Bronchial epithelial cell (primary cell): ENCODE results near the gene SRL. TPM values are rescaled to one million over a fixed set of nuclear protein-coding genes. Genes with fewer than 3 reads are reported as not detected.

ENCODE experiments used
- DNase-seq: peaks from one replicate; pipeline ENCODE4 v3.0.0-alpha.2; 2010; ENCODE audit warnings: low read depth
- FAIRE-seq: peaks from 2 replicates; lab custom pipeline; 2011; peaks lifted over from hg19 to GRCh38; lab: Jason Lieb, UNC
- H3K27me3 ChIP-seq: 2 replicates; pipeline ENCODE4 v1.5.1; 2011; ENCODE audit warnings: low read length; ENCODE audit not compliant: control insufficient read depth, insufficient read depth
- H3K36me3 ChIP-seq: 2 replicates; pipeline ENCODE4 v1.5.1; 2011; ENCODE audit warnings: low read length; ENCODE audit not compliant: control insufficient read depth, insufficient read depth
- H3K4me3 ChIP-seq: 2 replicates; pipeline ENCODE4 v1.5.1; 2011; ENCODE audit warnings: mild to moderate bottlenecking, low read depth, low read length, control low read depth
- total RNA-seq: library from RNA; depleted of rRNA; stranded (reverse); fragments of >200 nt; gene quantifications from 2 replicates; pipeline ENCODE4 v1.2.1, GENCODE V29; 2014
- TF ChIP-seq, protein P1 (sequence below): IDR thresholded peaks from 2 replicates; pipeline ENCODE4 v1.5.1; 2011; ENCODE audit warnings: mild to moderate bottlenecking, moderate library complexity, low read length, control low read depth, inconsistent platforms; ENCODE audit not compliant: insufficient read depth, severe bottlenecking

SRL gene
- total RNA-seq, 1 donor from 2014 or later: not detected

DNA sequence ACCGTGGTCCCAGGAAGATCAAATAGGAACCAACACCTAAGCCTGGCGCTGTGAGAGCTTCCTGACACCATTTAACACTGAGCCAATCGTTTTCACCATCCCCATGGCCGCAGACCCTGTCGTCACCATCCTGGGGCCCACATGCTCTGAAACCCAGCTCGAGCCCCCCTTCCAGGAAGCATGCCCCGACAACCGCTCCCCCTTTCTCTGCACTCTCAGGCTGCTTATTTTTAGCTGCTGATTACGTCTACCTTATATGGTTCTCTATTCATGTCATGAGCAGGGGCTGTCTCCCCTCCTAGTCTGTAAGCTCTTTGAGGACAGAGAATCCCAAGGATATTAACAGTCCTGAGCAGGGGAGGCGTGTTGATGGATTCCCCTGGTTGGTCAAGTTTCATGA is 10.5 kb downstream of the SRL start:
- FAIRE-seq (no peak), DNase-seq (no peak)
- Histone ChIP-seq H3K4me3 (no peak overlapping the region), H3K27me3 (peaks cover 2% of the 10 kb centered on the region), H3K36me3 (no peaks in the 10 kb centered on the region)
- TF ChIP-seq, protein P1, sequence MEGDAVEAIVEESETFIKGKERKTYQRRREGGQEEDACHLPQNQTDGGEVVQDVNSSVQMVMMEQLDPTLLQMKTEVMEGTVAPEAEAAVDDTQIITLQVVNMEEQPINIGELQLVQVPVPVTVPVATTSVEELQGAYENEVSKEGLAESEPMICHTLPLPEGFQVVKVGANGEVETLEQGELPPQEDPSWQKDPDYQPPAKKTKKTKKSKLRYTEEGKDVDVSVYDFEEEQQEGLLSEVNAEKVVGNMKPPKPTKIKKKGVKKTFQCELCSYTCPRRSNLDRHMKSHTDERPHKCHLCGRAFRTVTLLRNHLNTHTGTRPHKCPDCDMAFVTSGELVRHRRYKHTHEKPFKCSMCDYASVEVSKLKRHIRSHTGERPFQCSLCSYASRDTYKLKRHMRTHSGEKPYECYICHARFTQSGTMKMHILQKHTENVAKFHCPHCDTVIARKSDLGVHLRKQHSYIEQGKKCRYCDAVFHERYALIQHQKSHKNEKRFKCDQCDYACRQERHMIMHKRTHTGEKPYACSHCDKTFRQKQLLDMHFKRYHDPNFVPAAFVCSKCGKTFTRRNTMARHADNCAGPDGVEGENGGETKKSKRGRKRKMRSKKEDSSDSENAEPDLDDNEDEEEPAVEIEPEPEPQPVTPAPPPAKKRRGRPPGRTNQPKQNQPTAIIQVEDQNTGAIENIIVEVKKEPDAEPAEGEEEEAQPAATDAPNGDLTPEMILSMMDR: no peak

DNA sequence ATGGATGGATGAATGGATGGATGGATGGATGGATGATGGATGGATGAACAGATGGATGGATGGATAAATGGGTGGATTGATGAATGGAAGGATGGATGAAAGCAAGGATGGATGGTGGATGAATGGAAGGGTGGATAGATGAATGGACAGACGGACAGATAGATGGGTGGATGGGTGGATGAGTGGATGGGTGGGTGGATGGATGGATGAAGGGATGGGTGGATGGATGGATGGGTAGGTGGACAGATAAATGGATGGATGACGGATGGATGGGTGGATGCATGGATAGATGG is 14.9 kb downstream of the SRL start:
- H3K36me3 ChIP-seq: no peaks in the 10 kb centered on the region
- TF ChIP-seq, protein P1: no peak
- no peak overlapping the region for H3K4me3 ChIP-seq
- H3K27me3 ChIP-seq: no peaks in the 10 kb centered on the region
- DNase-seq (no peak), FAIRE-seq (no peak)

DNA sequence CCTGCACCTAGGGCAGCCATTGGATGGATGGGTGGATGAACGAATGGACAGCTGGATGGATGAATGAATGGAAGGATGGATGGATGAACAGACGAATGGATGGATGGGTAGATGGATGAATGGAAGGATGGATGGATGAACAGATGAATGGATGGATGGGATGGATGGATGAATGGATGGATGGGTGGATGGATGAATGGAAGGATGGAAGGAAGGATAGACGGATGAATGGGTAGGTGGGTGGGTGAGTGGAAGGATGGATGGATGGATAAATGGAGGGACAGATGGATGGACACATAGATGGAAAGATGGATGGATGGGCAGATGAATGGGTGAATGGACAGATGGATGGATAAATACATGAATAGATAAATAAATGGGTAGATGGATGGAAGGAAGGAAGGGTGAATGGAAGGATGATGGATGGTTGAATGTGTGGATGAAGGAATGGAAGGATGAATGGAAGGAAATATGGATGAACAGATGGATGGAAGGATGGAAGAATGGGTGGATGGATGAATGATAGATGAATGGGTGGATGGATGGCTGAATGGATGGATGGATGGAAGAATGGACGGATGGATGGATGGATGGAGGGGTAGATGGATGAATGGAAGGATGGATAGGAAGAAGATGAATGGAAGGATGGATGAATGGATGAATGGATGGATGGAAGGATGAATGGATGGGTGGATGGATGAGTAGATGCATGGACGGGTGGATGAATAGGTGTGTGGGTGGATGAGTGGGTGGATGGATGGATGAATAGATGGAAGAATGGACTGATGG is 15.4 kb downstream of the SRL start:
- no peak for FAIRE-seq
- no peaks in the 10 kb centered on the region for H3K27me3 ChIP-seq
- TF ChIP-seq, protein P1: no peak
- no peaks in the 10 kb centered on the region for H3K36me3 ChIP-seq
- no peak for DNase-seq
- no peak overlapping the region for H3K4me3 ChIP-seq

DNA sequence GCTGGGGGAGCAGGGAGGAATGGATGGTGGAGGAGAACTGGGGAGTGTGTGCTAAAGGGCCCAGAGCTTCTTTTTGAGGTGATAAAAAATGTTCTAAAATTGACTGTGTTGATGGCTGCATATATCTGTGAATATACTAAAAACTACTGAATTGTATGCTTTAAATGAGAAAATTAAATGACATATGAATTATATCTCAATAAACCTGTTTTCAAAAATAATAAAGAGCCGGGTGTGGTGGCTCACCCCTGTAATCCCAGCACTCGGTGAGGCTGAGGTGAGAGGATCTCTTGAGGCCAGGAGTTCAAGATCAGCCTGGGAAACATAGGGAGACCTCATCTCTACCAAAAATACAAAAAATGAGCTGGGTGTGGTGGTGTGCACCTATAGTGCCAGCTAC is 16.8 kb downstream of the SRL start:
- H3K27me3 ChIP-seq: no peaks in the 10 kb centered on the region
- H3K4me3 ChIP-seq: no peak overlapping the region
- H3K36me3 ChIP-seq: no peaks in the 10 kb centered on the region
- TF ChIP-seq, protein P1: no peak
- no peak for FAIRE-seq
- DNase-seq: no peak

DNA sequence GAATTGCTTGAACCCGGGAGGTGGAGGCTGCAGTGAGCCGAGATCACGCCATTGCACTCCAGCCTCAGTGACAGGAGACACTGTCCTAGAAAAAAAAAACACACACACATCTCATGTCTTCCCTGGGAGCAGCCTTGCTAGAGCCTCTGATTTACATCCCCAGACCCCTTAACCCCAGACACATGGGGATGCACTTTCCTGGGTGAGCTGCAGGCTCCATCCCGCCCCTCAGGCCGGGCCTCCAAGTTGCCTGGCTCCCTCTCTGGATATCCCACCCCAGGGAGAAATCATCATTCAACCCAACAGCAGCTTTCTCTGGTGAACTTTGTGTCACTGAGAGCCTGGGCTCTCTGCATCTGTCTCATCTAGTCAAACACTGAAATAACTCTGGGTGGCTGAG is 21.5 kb downstream of the SRL start:
- Histone ChIP-seq H3K36me3 (no peaks in the 10 kb centered on the region), H3K27me3 (no peaks in the 10 kb centered on the region), H3K4me3 (no peak overlapping the region)
- no peak for FAIRE-seq
- no peak for DNase-seq
- TF ChIP-seq, protein P1: no peak

DNA sequence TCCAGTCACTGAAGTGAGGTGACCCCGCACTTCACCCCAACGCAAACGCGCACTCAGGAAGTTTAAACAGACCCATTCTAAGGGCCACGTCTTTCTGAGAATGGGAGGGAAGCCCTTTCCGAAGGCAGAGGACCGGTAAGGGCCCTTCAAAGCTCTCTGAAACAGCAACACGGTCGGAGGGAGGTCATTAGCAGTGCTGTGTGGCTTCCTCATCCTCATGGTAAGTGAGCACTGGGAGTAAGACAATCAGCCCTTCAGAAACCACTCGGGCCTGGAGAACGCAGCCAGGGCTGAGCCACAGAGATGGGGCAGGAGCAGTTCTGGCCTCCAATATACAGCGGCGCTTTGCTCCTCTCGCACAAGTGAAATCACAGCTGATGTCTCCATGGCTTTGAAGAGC is 23.7 kb downstream of the SRL start:
- no peak for DNase-seq
- TF ChIP-seq, protein P1: no peak
- H3K4me3 ChIP-seq: no peak overlapping the region
- H3K27me3 ChIP-seq: no peaks in the 10 kb centered on the region
- no peak for FAIRE-seq
- no peaks in the 10 kb centered on the region for H3K36me3 ChIP-seq
